HG02981 (cell line): ENCODE measurements around the gene COBL.

Experiments
- ATAC-seq: cut with Tn5 transposase; IDR thresholded peaks from one replicate; pipeline ENCODE4 v1.9.1; 2021; ENCODE audit warnings: mild to moderate bottlenecking, moderate library complexity; ENCODE audit not compliant: unreplicated experiment

The COBL gene

DNA sequence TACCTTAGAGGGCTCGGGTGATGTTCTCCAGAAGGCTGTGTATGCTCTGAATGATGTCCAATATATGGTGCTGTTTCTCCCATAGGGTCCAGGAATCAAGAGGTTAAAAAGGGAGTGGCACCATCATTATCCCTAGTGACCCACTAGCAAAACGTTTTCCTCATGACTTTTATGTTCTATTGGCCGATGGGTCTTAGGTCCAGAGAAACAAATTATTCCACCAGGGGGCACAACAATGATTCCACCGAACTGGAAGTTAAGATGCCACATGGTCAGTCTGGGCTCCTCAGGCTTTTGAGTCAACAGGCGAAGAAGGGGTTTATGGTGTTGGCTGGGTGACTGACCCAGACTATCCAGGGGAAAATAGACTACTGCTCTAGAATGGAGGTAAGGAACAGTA lies 256.1 kb downstream of the COBL start:
- ATAC-seq = no peak

DNA sequence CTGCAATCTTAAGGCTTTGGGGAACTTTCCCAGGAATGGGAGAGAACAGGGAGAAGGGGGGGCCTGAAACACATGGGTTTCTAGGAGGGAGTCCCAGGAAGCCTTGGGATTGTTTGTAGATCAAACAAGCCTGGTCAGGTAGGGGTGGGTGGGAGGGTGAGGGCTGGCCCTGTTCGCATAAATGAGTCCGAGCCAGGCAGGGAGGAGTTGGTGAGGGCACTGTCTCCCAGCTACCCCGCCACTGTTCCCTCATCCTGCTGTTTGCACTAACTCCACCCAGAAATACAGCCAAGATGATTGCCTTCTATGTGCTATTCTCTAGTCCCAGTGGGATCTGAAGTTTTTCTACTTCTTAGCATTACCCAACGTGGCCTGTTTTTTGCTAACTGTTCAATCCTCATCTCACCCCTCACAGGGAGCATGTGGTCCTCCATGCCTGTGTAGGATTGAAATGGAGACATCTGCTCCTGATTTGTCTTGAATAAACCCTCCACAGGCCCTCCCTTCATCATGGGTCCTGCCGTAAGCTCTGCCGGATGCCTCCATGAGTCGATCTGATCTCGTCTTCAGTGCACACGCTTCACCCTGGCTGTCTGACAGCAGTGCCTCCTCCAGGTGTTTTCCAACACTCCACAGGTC lies 257.0 kb downstream of the COBL start:
- no peak for ATAC-seq

DNA sequence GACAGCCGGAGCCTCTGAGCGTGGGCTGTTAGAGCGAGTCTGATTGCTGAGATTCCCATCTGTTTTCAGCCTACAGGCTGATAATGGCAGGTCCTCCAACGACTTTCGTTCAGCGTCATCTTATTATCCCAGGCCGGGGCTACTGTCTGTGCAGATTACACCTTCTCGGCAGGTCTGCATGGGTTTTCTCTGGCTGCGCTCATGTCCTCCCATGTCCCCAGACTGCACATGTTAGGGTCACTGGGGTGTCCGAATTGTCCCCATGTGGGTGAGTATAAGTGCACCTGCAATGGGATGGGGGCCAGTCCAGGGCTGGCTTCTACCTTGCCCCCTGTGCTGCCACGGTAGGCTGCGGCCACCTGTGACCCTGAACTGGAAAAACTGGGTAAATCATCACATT lies 257.8 kb downstream of the COBL start:
- ATAC-seq = no peak

DNA sequence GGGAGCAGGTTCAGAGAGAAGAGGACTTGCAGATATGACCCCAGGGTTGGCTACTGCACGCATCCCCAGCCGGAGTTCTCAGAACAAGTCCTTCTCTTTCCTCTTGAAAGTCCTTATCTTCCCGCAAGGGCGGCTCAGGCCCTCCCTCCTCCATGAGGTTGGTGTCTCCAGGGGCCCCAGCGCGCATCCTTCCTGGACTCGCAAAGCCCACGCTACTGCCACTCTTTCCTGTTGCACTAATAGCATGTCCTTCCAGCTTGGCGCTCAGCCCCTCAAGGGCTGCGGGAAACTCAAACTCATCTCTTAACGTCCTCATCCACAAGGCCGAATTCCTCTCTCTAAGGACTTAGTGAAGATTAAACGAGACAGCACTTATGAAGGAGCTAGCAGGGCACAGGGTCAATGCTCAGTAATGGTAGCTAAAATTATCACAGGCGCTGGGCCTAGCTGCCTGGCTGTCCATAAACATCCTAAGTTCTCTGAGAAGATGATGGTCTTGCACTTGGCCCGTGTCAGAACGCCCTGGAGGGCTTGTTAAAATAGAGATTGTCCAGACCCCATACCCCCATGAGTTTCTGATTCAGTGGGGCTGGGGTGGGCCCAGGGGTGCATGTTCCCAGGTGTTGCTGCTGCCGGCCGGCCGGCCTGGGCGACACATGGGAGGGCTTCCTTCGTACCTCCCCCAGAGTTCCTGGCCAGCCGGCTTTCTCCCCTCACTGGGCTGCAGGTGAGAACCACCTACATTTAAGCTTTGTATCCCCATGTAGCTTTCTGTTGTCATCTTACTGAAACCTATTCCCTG lies 261.4 kb downstream of the COBL start:
- ATAC-seq = no peak

DNA sequence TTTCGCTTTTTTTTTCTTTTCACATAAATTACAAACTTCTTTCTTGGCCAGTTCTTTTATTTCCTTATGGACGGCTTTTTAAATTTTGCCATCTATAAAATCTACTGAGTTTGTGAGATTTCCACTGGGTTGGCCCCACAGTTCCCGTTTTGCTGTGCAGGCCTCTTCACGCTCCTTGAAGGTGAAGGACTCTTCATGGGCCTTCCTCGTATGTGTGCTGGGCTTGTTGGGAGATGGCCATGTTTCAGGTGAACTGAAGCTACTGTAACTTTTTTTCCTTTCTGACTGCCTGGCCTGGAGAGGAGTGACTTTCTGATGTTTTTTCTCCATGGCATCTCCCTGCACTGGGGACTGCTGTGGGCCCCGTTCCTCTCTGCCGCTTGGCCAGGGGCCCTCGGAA lies 262.4 kb downstream of the COBL start:
- no peak for ATAC-seq

DNA sequence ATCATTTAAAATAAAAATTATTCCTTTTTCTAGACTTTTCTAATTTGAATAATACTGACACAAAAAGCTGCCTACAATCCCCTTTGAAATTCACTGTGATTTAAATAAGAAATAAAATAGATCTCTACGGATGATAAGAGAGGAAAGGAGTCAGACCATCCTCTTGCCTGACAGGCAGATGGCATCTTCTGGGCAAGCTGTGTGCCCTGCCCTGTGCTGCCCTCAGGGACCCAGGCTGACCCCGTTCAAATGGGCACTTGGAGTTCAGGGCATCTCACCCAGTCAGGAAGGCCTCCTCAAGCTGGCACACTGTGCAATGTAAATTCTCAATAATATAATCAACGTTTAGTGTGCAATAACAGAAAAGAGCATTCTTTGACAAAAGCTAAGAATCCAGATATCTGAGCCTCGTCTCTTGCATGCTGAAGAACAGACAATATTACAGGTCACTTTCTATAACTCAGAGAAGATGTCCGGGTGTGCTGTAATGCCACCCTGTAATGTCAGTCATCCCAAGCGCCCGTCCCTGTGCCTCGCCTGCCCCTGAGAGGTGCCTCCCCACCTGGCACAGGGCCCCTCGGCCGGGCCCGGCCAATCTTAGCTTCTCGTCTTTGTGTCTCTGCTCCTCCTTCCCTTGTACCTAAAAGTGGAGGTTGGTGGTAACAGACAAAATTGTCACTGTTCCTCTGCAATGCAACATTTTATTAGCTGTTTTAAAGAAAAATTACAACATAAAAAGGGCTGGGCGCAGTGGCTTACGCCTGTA lies 263.3 kb downstream of the COBL start:
- no peak for ATAC-seq

DNA sequence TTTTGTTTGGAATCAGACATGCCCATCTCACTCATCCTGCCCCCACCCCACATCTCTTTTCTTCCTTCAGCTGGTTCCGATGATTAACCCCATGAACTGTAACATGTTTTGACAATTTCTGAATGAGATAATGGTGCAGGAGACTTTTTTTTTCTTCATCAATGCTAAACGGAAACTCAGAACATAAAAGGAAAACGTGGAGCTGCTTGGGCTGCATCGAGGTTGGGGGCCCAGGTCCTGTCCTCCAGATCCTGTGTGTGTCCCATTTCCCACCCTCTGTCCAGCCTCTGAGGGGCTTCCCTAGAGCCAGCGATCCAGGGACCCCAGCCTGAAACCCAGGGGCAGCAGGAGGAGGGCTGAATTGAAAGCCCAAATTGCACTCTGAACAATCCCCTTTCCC lies 270.1 kb downstream of the COBL start:
- no peak for ATAC-seq

DNA sequence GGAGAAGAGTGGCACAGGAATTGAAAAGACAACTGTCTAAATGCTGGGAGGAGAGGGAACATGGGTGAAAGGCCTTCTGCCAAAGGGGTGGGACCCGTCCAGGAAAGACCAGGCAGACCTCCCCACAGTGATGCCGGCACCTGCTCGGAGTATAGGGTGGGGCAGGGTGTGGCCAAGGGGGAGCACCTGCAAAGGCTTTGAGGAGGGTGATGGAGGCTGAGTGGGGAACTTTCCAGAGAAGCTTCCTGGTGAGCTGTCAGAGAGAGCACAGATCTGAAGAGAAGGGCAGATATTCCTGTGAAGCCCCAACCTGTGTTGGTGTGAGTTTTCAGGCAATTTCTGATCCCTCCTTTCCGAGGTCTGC lies 270.5 kb downstream of the COBL start:
- no peak for ATAC-seq

DNA sequence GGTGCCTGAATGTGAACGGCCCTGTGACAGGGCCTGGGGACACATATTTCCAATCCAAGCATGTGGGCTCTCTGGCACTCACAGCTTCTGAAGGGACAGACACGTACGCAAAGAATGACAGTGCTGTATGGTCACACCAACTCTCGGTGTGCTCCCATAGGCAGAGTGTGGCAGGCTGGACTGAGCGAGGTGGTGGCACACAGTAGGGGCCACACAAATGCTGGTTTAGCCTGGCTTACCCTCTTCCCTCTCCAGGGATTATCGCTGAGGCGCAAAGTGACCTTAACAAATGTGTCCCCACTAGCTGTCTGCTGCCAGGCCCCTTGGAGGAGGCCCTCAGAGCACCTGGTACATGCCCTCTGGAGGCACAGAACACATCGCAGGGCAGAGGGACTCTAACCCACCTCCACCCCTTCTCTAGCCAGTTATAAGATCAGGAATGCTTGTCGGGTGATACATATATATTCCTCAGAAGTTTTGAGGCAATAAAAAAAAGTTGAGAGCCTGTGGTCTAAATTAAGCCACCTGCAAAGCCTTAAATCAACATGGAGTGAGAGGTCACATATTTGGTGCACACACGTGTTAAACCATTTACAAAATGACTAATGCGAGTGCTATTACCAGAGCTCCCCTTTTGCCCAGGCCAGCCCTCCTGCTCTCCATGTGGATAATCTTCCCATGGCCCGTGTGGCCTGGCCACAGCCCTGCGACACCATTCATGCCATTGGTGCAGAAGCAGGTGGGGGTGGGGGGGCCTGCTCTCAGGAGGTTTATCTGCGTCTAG lies 271.1 kb downstream of the COBL start:
- ATAC-seq = no peak

DNA sequence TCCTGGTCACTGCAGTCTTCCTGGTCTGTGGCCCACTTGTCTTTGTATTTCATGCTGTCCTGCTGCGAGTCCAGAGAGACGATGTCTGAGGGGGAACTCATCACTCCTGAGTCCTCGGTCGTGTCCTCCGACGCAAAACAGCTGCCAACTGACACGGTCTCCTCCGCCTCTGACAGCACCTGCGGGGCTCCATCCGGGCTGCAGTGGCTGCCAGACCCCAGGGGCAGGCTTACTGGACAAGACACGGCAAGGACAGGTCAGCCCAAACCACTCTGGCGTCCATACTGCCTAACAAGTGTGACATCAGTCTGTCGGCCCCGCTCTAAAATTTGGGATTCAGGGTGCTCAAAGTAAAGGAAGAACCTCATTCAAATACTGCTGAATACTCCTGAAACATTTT lies 273.1 kb downstream of the COBL start:
- ATAC-seq = no peak

DNA sequence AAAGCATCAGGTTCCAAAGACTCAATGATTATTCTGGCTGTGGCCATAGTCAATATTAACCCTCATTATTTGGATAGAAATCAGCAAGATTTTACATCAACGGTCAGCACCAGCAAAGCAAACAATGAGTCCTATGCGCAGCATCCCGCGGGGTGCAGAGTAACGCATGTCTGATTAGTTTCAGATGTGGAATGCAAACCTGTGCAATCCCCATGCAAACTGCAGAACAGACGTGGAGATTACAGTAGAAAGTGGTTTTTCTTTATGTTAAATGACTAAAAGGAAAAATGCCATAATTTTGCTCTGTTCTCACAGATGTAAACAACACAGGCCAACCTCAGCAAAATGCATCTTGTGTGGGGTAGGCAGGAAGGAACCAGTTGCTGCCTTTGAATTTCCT lies 275.8 kb downstream of the COBL start:
- ATAC-seq = no peak

DNA sequence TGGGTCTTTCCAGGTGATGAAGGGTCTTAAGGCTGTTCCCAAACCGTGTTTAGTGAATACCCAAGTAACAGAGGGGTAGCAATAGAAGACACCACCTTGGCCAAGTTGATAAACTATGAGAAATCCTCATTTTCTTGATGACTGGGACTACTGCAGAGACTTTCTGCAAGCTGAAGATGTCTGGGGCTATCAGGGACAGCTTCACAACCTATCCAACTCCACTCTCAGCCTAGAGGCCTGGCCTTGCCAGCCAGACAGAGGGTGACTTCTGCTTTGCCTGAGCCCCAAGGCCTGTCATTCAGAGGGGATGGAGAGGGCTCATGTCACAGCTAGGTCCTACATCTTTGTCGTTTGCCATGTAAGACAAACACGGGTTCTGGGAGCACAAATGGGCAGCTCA lies 278.0 kb downstream of the COBL start:
- no peak for ATAC-seq

DNA sequence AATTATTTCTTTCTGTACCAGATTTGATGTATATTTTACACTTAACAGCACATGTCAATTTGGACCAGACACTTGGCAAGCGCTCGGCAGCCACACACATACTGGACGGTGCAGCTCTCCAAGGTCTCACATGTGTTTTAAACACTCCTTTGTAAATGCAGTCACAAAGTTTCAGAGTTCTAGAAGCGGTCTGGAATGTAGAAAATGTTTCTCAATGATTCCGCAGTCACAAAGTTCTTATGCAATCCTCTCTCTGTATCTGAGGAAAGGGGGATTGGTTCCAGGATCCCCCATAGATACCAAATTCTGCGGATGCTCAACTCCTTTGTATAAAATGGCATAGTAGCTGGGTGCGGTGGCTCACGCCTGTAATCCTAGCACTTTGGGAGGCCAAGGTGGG lies 280.9 kb downstream of the COBL start:
- ATAC-seq = no peak

DNA sequence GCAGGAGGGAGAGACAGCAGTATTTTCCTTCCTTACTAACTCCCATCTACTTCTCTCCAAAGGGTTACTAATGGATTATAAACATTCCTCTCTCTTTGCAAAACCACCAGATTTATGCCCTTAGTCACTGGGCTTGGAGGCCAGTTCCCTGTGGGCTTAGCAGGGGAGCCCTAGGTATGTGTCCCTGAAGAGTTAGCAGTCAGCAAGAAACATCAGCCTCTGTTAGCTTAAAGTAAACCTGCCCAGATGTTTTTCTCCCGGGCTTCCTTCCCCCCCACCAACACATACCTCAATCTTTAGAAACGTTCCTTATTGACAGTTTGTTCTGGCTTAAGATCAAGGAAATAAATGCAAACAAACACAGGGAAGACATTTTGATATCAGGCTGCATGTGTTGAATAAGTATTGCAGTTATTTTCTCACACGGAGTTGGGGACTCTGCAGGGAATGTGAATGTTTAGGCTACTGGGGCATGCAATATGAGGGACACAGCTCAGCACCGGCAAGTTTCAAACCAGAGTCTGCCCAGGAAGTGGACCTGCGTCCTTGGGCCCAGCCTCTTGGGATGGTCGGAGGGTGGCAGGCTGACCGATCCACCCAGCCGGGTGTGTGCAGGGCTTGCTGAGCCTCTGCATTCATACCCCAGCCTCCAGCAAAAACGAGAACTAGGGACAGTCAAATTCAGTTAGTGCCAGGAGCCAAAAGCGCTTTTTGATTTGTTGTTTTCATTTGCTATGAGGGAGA lies 281.9 kb downstream of the COBL start:
- ATAC-seq = no peak

DNA sequence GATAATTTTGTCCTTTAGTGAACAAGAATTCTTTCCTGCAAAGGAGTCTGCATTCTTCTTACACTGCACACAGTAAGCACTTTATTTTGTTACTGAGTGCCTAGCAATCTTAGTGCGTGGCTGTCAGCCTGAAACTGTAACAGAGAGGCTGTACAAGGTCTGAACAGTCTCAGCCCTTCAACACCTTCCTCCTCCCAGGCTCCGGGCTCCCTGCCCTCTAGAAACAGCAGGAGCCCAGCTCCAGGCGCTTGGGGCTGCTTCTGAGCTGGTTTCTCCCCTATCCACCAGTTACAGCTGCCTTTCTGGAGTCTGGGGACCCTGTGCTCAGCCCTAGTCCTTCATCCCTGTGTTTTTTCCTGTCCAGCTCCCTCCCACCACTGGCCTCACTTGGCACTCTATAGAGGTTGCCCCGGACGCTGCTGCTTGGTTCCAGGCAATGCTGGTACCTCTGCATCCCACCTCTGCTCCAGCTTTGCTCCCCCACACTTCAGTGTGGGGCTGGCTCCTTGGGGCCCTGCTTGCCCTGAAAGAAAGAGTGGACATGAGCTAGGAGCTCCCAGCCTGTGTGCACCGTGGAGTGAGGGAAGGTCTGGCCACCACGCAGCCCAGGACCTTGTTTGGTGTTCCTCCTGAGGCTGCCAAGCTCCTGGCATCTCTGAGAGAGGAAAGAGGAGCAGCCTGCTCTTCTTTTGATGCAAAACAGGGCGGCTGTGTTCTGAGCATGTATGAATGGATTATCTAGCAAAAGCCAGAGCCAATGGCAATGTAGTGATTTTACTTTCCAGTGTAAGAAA lies 282.7 kb downstream of the COBL start:
- no peak for ATAC-seq

DNA sequence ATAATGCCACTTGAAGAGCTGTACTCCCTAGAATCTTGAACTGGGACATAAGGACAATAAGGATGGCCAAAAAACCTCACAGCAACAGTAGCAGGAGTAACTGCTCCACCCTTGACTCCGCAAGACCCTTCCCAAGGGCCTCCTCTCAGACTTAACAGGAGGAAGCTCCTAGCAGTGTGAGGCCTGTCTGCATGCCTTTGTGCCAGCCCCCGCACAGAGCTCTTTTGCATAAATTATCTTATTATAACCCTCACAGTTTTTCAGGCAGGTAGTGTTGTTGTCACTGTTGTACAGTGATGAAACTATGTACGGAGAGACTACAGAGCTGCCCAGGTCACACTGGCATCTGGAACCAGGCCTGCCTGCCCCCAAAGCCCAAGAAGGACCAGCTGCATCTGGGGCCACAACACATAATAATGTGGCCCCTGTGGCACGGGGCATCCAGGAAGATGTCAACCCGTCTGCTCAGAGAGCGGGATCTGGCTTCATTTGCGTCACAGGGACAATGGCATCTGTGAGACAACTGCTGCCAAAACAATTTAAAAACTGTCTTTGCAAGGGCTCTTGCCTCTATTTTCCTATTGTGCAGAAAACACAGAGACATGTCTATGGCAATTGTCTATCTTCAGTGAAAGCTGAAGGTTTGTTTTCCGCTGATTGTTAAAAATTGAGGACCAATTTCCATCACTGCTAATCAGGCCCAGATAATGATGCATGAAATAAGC lies 284.7 kb downstream of the COBL start:
- no peak for ATAC-seq

DNA sequence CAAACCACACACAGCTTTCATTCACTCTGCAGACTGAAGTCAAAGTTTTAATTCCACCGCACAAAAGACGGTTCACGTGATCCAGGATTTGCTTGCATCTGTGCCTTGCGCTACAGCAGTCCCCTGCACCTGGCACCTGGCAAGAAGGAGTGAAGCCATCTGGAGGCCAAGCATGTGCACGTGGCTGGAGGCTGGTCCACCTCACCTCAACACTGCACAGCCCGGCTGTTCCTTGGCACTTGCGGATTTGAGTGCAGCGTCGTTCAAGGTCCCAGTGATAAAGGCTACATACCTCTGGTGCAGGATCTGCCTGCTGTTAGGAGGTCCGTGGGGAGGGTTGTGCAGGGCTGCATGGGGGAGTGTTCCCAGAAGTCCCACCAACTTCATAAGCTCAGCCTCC lies 285.4 kb downstream of the COBL start:
- no peak for ATAC-seq

DNA sequence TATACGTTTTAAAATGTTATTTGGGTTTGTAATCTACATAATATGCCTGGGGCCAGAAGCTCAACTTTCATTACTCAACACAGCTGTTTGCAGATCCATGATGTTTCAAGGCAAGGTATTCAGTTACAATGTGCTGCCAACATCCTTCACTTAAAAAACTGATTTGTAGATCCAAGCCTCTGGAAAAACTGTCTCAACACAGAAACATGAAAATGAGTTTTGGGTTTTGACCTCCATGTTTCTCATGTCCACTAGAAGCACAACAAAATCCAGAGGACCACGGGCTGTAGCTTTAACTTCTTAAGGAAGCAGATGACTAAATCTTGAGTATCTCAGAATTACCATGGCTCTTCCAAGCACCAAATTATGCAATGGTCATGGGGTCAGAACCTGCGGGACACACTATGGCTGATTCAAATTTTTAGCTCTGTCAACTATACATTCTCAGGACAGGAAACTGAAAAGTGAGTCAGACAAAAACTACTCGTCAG lies 286.9 kb downstream of the COBL start:
- no peak for ATAC-seq

DNA sequence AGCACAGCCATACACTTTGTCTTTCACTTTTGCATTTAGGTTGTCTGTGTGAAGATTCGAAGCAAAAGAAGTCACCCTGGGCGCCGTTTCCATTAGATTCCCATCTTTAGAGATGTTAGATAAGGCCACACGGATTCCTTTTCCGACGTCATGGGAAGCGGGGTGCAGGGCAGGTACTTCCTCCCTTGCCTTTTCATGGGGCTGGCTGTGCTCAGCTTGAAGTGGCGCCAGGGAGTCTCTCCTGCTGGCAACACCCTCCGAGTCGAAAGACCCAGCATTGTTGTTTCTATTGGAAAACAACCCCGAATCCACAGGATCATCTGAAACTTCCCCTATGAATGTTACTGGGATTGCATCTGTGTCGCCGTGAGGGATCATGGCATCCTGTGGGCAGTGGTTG lies 287.5 kb downstream of the COBL start:
- no peak for ATAC-seq
